HFFc6 (cell line): Measurements from ENCODE around the gene GPBP1L1. TPM values are rescaled to one million over a fixed set of nuclear protein-coding genes. Genes with fewer than 3 reads are reported as not detected.
A peak's percentile ranks its signal among the peaks of the same experiment; 100 is the strongest.

Experiments
- DNase-seq: peaks from one replicate; pipeline ENCODE4 v3.0.0-alpha.2; 2018
- H3K27ac Mint-ChIP-seq: 2 replicates; pipeline ENCODE4 v1.8.0; 2020; ENCODE audit warnings: mild to moderate bottlenecking, mixed read lengths
- H3K27me3 Mint-ChIP-seq: 2 replicates; pipeline ENCODE4 v1.8.0; 2021; ENCODE audit warnings: mild to moderate bottlenecking, moderate library complexity, mixed read lengths; ENCODE audit not compliant: insufficient read depth
- H3K36me3 Mint-ChIP-seq: 2 replicates; pipeline ENCODE4 v1.8.0; 2021; ENCODE audit warnings: low read depth, mixed read lengths
- H3K4me1 Mint-ChIP-seq: 2 replicates; pipeline ENCODE4 v1.8.0; 2020; ENCODE audit warnings: low read depth, mixed read lengths
- H3K4me3 Mint-ChIP-seq: 2 replicates; pipeline ENCODE4 v1.8.0; 2020; ENCODE audit warnings: mild to moderate bottlenecking, moderate library complexity, mixed read lengths
- H3K9me3 Mint-ChIP-seq: 2 replicates; pipeline ENCODE4 v1.8.0; 2020; ENCODE audit warnings: mild to moderate bottlenecking, mixed read lengths
- CTCF ChIP-seq: fragments of 200-600 bp; sonication (generic); IDR thresholded peaks from 2 replicates; pipeline ENCODE4 v1.5.0; 2021; ENCODE audit warnings: antibody characterized with exemption, mild to moderate bottlenecking
- total RNA-seq, 6 experiments: library from RNA; stranded (reverse); fragmentation: NEBNext Ultra II Directional; extraction: Animal tissue kit (Norgen Biotek cat#: 25700); gene quantifications; 2 replicates in 1 of 6; 3 replicates in 5 of 6; pipeline ENCODE4 v1.2.3, GENCODE V29; 2021

The GPBP1L1 gene
- total RNA-seq, 6 experiments from 2014 or later, result 66.5 to 76.7 (median 68.1) TPM

GRCh38 chr1:45615885-45616284 is 70.4 kb downstream of the GPBP1L1 start:
- no peaks in the 10 kb centered on the region; the same call in 1 of the 2 replicates for H3K27me3 Mint-ChIP-seq
- H3K9me3 Mint-ChIP-seq, result no peaks in the 10 kb centered on the region
- H3K4me1 Mint-ChIP-seq, result peaks cover 17% of the 10 kb centered on the region
- no peak overlapping the region for H3K4me3 Mint-ChIP-seq
- H3K27ac Mint-ChIP-seq, result no peak overlapping the region
- no peak for DNase-seq
- peaks cover 20% of the 10 kb centered on the region for H3K36me3 Mint-ChIP-seq
- TF ChIP-seq CTCF, result no peak

- Mint-ChIP-seq H3K27ac (no peak overlapping the region), H3K4me1 (peaks cover 17% of the 10 kb centered on the region), H3K27me3 (no peaks in the 10 kb centered on the region; the same call in 1 of the 2 replicates), H3K9me3 (no peaks in the 10 kb centered on the region), H3K36me3 (peaks cover 29% of the 10 kb centered on the region), H3K4me3 (no peak overlapping the region)
- no peak for TF ChIP-seq CTCF
- no peak for DNase-seq
Observed at GRCh38 chr1:45612941-45613579, 73.3 kb downstream of the GPBP1L1 start.

GRCh38 chr1:45610589-45611226 is 75.6 kb downstream of the GPBP1L1 start:
- no peak for DNase-seq
- peaks cover 30% of the 10 kb centered on the region for H3K36me3 Mint-ChIP-seq
- H3K9me3 Mint-ChIP-seq, result no peaks in the 10 kb centered on the region
- H3K27ac Mint-ChIP-seq, result no peak overlapping the region
- no peak for TF ChIP-seq CTCF
- peaks cover 16% of the 10 kb centered on the region for H3K4me1 Mint-ChIP-seq
- no peak overlapping the region for H3K4me3 Mint-ChIP-seq
- no peaks in the 10 kb centered on the region; the same call in 1 of the 2 replicates for H3K27me3 Mint-ChIP-seq

GRCh38 chr1:45608175-45609156 is 77.9 kb downstream of the GPBP1L1 start:
- no peak for TF ChIP-seq CTCF
- peak overlapping the region; percentile 1; the same call in 1 of the 2 replicates for H3K27ac Mint-ChIP-seq
- peaks cover 29% of the 10 kb centered on the region for H3K36me3 Mint-ChIP-seq

GRCh38 chr1:45607404-45608074 is 78.8 kb downstream of the GPBP1L1 start:
- DNase-seq, result no peak
- peaks cover 18% of the 10 kb centered on the region for H3K4me1 Mint-ChIP-seq
- no peaks in the 10 kb centered on the region; the same call in 1 of the 2 replicates for H3K27me3 Mint-ChIP-seq
- H3K9me3 Mint-ChIP-seq, result no peaks in the 10 kb centered on the region
- H3K27ac Mint-ChIP-seq, result peak overlapping the region; percentile 34
- H3K36me3 Mint-ChIP-seq, result peaks cover 29% of the 10 kb centered on the region; the same call in 1 of the 2 replicates
- no peak overlapping the region for H3K4me3 Mint-ChIP-seq
- TF ChIP-seq CTCF, result no peak

More at GRCh38 chr1:45608175-45609156, 77.9 kb downstream of the GPBP1L1 start:
- Mint-ChIP-seq H3K4me1 (peaks cover 16% of the 10 kb centered on the region), H3K9me3 (no peaks in the 10 kb centered on the region), H3K4me3 (no peak overlapping the region), H3K27me3 (no peaks in the 10 kb centered on the region; the same call in 1 of the 2 replicates)
- DNase-seq, result no peak
